ENCODE measurements around the gene SDC4.

DNA sequence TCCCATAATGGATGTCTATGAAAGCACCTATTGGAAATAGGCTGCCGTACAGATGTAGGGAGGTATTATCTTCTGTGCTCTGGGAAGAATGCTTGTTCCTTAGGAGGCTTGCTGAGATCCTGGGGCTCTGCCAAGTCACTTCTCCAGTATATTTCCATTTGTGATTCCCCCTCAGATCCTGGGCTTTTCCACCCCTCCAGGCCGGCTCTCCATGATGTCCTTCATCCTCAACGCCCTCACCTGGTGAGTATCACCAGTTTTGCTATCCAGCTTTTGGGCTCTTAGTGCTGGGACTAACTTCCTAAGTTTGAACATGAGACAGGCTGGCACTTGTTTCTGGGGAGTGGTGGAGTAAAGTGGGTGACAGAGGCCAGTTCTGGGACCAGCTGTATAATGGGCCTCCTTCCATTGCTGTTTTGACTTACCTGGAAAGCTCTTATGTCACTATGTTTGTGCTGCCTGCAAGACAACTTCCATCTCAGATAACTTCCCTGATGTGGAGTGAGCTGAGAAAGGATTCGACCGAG lies 17.3 kb upstream of the SDC4 start:
- TF ChIP-seq, protein P1, sequence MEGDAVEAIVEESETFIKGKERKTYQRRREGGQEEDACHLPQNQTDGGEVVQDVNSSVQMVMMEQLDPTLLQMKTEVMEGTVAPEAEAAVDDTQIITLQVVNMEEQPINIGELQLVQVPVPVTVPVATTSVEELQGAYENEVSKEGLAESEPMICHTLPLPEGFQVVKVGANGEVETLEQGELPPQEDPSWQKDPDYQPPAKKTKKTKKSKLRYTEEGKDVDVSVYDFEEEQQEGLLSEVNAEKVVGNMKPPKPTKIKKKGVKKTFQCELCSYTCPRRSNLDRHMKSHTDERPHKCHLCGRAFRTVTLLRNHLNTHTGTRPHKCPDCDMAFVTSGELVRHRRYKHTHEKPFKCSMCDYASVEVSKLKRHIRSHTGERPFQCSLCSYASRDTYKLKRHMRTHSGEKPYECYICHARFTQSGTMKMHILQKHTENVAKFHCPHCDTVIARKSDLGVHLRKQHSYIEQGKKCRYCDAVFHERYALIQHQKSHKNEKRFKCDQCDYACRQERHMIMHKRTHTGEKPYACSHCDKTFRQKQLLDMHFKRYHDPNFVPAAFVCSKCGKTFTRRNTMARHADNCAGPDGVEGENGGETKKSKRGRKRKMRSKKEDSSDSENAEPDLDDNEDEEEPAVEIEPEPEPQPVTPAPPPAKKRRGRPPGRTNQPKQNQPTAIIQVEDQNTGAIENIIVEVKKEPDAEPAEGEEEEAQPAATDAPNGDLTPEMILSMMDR (optimal IDR thresholded peaks at IDR 0.05 in 1 of 3, IDR thresholded peaks at IDR 0.05 in 1 of 3, conservative IDR thresholded peaks at IDR 0.05 in 1 of 3; ENCODE audit: extremely low read depth in 1 of 3, insufficient read depth in 2 of 3, low read length in 3 of 3): peak in 1 of 3 experiments; percentile 9
- TF ChIP-seq EZH2 (IDR thresholded peaks at IDR 0.05; ENCODE audit: low read length): no peak
